Esophagus muscularis mucosa (tissue), 4 donors: ENCODE results near the gene RGS3.

Source experiments
- CTCF ChIP-seq, 3 experiments: fragments of 200-600 bp in 2 of 3; fragments of 450-650 bp in 1 of 3; sonication (generic) in 2 of 3; IDR thresholded peaks; one replicate each; pipeline ENCODE4 v1.5.1; 2017 to 2019; ENCODE audit warnings: antibody characterized with exemption in 3 of 3, mild to moderate bottlenecking in 2 of 3, moderate library complexity in 1 of 3
- EP300 ChIP-seq: sonication (generic); formaldehyde crosslinking; IDR thresholded peaks from one replicate; pipeline ENCODE4 v1.6.1; 2017; ENCODE audit warnings: antibody characterized with exemption
- POLR2A ChIP-seq: fragments of 450-650 bp; IDR thresholded peaks from one replicate; pipeline ENCODE4 v1.6.1; 2017; ENCODE audit warnings: antibody characterized with exemption, moderate library complexity, mild to moderate bottlenecking, low read depth
- POLR2AphosphoS5 ChIP-seq, 2 donors: sonication (generic); formaldehyde crosslinking; IDR thresholded peaks; one replicate each; pipeline ENCODE4 v1.6.1; 2017; ENCODE audit warnings: antibody characterized with exemption in 2 of 2

- TF ChIP-seq CTCF (IDR thresholded peaks at IDR 0.05) (no peak), POLR2A (no peak), EP300 (no peak), POLR2AphosphoS5 (IDR thresholded peaks at IDR 0.05) (no peak)
Observed at GRCh38 chr9:113543296-113543981, 79.9 kb downstream of the RGS3 start.
